LoVo (cell line): Measurements from ENCODE around the gene UBR3.
"Not testable (repeated sequence)": the region's sequence is repeated elsewhere in the genome, so short reads cannot be mapped to it uniquely, and the experiment has no call there.

Experiments used
- DNase-seq: peaks from one replicate; pipeline ENCODE4 v3.0.0-alpha.2; 2016; ENCODE audit warnings: low spot score

Gene UBR3

DNA sequence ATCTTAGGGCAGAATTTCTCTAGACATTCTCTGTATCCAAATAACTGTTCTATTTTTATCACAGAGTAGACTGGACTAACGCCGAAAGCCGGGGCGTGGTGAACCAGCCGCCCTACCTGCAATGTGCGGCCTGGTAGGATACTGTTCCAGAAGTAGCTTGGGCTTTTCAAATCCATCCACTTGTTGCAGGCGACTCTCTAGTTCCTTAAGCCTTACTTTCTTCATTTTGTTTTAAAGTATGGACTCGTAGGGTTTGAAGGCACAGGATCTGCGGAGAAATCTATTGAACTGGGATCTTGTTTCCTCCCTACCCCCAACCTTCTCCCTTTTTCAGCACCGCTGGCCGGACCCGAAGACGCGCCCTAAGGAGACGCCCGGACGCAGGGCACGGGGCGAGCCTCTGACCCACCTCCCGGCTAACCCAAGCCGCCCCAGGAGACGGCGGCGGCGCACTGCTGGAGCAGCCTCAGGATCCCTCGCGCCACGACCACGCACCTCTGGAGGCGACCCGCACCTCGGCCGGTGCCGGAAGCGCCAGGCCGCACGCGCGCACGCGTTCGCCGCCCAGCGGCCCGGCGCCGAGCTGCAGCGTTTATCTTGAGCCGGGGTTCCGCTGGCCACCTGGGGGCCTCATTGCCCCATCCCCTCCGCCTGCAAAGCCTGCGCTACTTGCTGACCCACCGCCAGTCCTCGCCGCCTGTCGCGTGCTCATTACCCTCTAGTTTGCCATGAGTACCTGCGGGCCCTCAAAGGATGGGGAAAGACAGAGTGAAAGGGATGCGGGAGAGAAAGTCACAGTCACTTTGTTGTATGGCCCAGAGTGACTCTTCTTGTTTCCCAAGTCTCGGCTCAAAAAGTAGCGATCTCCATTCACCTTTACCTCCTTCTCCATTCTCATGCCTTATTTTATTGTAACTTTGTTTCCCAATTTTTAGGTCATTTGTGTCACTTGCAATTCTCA lies 2.6 kb upstream of the UBR3 start, which contains the start of gene METTL5:
METTL5 (minus strand) TSS at position 533 of the 961 bp plus-strand sequence; CDS start at position 225, 308 bp downstream.
- peak; percentile 91 for DNase-seq

DNA sequence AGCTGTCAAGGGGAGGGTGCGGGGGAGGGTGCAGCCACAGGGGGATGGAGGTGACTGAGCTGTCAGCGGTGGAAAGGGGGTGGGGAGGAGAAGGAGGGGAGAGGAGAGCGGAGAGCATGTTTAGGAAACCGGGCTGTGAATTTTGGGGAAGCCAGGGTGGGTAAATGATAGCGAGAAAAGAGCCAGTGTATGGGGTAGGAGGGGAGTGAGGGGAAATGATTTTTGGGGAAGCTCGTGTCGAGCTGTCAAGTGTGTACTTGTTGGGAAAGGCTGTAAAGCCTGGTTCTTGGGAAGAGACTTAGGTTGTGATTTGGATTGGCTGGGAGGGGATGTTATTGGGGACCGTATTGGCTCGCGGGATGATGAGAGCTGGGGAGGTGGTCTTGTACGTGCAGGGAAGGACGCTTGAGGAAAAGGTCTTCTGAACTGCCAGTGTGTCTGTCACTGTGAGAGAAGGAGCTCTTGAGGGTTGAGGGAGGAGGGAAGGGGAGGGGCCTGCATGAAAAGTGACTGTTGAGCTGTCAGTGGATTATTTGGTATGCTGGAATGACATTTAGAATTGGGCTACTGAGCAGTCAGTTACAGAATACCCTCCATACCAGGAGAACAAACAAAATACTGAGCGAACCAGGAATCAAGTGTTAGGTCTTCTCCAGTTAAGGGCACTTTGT lies 1.0 kb downstream of the UBR3 start:
- no peak for DNase-seq

DNA sequence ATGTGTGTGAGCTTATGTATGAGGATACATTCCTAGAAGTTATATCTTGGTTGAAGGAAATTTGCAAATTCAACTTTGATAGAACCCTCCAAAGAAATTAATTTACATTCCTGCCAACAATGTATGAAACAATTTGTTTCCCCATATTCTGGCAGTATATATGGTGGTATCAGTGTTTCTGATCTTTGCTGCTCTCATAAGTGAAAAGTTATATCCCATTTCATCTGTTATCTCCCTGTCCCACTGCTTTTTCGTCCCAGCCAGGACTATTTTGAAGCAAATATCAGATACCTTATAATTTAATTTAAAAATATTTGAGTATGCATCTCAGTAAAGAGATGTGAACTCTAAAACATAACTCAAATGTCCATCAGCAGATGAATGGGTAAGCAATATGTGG lies 7.1 kb downstream of the UBR3 start:
- DNase-seq, result no peak

DNA sequence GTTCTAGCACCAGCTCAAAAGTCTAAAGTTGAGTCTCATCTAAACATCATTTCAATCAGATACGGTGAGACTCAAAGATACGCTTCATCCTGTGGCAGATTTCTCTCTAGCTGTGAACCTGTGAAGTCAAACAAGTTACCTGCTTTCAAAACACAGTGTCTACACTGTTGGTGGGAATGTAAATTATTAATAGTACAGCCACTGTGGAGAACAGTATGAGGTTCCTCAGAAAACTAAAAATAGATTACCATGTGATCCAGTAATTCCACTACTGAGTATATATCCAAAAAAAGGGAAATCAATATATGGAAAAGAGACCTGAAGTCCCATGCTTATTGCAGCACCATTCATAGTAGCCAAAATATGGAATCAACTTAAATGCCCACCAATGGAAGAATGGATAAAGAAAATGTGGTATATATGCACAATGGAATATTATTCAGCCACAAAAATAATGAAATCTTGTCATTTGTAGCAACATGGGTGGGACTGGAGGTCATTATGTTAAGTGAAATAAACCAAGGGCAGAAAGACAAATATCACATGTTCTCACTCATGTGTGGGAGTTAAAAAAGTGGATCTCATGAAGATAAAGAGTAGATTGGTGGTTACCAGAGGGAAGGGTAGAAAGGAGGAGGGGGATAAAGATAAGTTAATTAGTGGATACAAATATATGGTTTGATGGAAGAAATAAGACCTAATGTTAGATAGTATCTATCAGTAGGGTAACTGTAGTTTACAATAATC lies 11.7 kb downstream of the UBR3 start:
- no peak for DNase-seq

DNA sequence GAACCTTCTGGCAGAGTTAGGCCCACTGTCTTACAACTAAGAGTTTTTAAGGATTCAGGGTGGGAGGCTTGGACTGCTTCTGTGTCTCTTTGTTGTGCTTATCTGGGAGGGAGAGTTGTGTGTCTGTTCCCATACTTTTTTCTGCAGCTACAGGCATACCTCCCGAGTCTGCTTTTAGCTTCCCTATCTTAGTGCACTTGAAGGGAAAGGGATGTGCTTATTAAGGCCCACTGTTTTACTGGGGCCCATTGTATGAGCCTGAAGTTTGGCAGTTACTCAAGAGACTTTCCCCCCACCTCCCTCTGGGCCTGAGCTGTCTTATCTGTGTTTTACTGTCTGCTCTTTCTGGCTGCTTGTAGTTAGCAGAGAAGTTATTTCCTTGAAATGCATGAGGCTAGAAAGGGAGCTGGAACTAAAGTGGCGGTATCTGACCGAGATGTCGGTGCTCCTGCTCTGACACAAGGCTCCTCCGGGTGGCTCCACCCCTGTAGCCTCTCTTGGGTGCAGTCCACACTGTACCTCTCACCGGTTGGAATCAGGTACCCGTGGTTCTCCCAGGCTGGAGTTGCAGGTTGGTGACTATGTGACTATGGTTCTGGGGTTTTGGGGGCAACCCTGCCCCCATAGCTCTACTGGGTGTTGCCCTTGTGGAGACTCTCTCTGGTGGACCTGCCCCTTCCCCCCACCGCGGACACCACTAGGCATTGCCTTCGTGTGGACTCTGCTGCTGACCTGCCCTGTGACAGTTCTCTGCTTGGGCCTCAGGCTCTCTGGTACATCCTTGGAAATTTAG lies 12.9 kb downstream of the UBR3 start:
- DNase-seq, result no peak

DNA sequence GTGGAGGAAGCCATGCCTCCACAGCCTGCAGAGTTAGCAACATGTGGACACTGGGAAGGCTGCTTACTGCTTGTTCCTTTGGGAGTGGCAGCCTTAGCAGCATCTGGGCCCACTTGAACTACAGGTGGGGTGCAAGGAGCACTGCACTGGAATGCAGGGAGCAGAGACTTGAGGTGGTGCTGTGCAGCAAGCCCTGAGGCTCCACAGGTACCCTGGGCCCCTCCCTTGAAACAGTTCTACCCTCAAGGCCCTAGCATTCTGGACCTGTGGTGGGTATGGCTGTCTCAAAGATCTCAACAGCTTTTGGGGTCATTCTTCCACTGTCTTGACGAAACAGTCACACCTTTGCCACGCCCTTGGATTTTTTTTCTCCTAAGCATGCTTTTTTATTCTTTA lies 13.5 kb downstream of the UBR3 start:
- DNase-seq, result no peak

- not testable (repeated sequence) for DNase-seq
These were observed 14.4 kb downstream of the UBR3 start for GRCh38 chr2:169841625-169842024.

DNA sequence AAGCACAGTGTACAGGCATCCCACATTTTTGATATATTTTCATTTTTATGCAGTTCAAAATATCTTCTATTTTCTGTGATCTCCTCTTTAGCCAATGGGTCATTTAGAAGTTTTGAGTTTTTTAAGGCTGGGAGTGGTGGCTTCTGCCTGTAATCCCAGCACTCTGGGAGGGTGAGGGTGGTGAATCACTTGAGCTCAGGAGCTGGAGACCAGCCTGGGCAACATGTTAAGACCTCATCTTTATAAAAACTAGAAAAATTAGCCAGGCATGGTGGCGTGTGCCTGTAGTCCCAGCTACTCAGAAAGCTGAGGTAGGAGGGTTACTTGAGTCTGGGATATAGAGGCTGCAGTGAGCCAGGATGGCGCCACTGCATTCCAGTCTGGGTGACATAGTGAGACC lies 17.8 kb downstream of the UBR3 start:
- DNase-seq, result no peak

DNA sequence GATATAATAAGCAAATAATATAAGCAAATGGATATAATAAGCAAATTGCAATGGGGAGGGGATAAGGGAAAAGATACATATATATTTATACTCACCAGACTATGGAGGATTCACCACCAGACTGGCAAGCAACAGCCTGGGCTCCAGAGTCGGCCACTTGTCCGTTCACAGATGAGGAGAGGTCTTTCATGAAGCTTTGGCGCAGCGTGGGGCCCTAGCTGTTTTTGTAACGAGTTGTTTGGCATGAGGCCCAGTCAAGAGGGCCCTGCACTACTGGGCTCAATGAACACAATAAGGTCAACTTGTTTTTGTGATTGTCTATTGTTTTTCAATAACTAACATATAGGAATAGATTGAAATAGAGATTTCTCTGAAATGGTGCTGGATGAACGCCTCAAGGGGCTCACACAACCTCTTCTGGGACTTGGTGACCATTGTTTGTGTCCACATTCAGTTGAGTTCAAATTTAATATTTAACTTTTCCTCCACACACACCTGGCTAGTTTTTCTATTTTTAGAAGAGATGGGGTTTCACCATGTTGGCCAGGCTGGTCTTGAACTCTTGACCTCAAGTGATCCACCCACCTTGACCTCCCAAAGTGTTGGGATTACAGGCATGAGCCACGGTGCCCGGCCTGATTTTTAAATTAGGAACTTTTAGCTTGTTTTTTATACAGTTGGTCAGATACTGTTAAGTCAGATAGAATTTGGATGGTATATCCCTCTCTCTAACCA lies 21.9 kb downstream of the UBR3 start:
- DNase-seq, result not testable (repeated sequence)

DNA sequence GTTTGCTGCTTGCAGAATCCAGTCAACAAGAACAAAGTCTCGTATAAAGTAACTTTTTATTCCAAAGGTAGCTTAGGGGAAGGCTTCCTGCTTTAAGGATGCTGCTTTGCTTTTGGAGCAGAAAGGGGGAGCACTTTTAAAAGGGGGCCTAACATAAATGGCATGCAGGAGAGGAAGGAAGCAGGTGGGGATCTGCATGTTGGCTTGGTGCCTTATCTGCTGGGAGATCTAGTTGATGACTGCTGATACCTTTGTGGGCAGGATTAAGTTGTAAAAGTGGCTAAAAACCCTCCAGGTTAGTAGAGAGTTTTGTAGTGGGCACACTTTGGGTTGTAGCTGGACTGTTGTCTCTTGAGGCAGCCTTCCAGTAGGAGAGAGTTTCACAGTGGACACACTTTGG lies 22.5 kb downstream of the UBR3 start:
- no peak for DNase-seq

- DNase-seq, result no peak
These were observed 25.9 kb downstream of the UBR3 start for GRCh38 chr2:169853041-169853668.

GRCh38 chr2:169855281-169856258 lies 28.3 kb downstream of the UBR3 start:
- not testable (repeated sequence) for DNase-seq

DNA sequence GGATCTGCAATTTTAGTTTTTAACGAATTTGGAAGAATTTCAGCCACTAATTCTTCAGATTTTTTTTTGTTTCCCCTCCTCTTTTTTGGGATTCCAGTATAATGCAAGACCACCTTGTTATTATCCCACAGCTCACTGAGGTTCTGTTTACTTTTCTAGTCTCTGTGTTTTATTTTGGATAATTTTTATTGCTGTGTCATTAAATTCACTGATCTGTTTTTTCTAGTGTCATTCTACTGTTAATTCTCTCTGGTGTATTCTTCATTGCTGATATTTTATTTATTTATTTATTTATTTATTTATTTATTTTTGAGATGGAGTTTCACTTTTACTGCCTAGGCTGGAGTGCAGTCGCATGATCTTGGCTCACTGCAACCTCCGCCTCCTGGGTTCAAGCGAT lies 32.2 kb downstream of the UBR3 start:
- DNase-seq, result no peak

DNA sequence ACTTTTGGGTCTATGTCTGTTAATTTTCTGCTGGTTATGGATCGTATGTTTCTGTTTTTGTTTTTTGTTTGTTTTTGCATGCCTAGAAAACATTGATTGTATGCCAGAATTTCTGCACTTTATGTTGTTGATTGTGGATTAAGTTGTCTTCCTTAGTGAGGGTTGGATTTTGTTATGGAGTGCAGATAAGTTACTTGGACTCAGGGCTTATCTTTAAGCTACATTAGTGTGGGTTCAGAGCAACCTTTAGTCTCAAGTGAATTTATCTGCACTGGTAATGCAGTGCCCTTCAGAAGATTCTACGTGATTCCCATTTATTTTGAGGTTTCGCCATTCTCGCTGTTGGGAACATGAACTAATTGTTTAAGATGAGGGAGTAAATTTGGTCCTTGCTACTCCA lies 32.9 kb downstream of the UBR3 start:
- DNase-seq, result no peak

GRCh38 chr2:169862816-169863215 lies 35.6 kb downstream of the UBR3 start:
- no peak for DNase-seq

- DNase-seq, result no peak
These were observed 38.2 kb downstream of the UBR3 start for GRCh38 chr2:169865492-169865891.

- not testable (repeated sequence) for DNase-seq
These were observed 39.0 kb downstream of the UBR3 start for GRCh38 chr2:169866230-169866629.

GRCh38 chr2:169867579-169867978 lies 40.3 kb downstream of the UBR3 start:
- no peak for DNase-seq

DNA sequence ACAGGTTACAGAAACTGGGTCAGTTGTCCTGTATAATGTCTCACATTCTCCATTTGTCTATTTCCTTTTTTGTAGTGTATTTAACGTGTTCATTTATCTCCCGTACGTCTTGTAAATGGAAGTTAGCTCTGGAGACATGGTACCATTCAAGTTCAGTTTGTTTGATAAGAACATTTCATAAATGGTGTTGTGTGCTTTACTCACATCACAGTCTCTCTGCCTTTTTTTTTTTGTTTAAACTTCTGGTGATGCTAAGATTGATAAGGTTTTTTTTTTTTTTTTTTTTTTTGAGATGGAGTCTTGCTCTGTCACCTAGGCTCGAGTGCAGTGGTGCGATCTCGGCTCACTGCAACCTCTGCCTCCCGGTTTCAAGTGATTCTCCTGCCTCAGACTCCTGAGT lies 41.7 kb downstream of the UBR3 start:
- no peak for DNase-seq
